ENCODE results near the gene ATG14. TPM values are rescaled to one million over a fixed set of nuclear protein-coding genes. Genes with fewer than 3 reads are reported as not detected.

The ATG14 gene
- total RNA-seq, 1 donor from 2014 or later, result 11.1 TPM

DNA sequence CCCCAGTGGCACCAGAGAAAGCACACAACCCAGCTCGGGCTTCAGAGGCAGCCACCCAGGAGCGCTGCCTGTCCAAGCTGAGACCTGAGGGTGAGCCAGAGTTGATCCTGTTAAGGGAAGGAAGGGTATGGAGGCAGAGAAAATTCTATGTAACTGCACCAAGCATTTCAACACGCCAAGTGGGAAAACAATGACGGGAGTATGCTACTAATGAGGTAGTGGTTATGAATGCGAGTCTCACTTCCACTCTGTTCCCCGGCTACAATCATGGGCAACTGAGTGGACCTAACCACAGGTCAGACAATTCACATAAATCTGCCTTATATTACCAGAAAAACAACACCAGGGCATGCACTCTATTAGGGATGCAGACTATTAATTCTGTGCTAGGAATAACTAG is 9.9 kb downstream of the ATG14 start:
- TF ChIP-seq, protein P1, sequence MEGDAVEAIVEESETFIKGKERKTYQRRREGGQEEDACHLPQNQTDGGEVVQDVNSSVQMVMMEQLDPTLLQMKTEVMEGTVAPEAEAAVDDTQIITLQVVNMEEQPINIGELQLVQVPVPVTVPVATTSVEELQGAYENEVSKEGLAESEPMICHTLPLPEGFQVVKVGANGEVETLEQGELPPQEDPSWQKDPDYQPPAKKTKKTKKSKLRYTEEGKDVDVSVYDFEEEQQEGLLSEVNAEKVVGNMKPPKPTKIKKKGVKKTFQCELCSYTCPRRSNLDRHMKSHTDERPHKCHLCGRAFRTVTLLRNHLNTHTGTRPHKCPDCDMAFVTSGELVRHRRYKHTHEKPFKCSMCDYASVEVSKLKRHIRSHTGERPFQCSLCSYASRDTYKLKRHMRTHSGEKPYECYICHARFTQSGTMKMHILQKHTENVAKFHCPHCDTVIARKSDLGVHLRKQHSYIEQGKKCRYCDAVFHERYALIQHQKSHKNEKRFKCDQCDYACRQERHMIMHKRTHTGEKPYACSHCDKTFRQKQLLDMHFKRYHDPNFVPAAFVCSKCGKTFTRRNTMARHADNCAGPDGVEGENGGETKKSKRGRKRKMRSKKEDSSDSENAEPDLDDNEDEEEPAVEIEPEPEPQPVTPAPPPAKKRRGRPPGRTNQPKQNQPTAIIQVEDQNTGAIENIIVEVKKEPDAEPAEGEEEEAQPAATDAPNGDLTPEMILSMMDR (IDR thresholded peaks at IDR 0.05), result no peak
- DNase-seq (ENCODE audit: low spot score), result no peak

GRCh38 chr14:55399852-55400251 is 11.8 kb downstream of the ATG14 start:
- H3K36me3 Mint-ChIP-seq (ENCODE audit: low read depth), result peaks cover 7% of the 10 kb centered on the region
- H3K4me3 Mint-ChIP-seq (ENCODE audit: unreplicated experiment), result no peak overlapping the region
- peak overlapping the region; percentile 64 for H3K27ac Mint-ChIP-seq (ENCODE audit: unreplicated experiment)
- peaks cover 21% of the 10 kb centered on the region for H3K4me1 Mint-ChIP-seq (ENCODE audit: low read depth)
- H3K27me3 Mint-ChIP-seq (ENCODE audit: low read depth), result no peaks in the 10 kb centered on the region
- DNase-seq (ENCODE audit: low spot score), result no peak
- H3K9me3 Mint-ChIP-seq (ENCODE audit: low read depth), result no peaks in the 10 kb centered on the region
- TF ChIP-seq, protein P1 (IDR thresholded peaks at IDR 0.05), result no peak

More for the DNA sequence above, 9.9 kb downstream of the ATG14 start:
- Mint-ChIP-seq H3K9me3 (ENCODE audit: low read depth) (no peaks in the 10 kb centered on the region), H3K4me3 (ENCODE audit: unreplicated experiment) (no peak overlapping the region), H3K4me1 (ENCODE audit: low read depth) (peaks cover 21% of the 10 kb centered on the region), H3K27me3 (ENCODE audit: low read depth) (no peaks in the 10 kb centered on the region), H3K27ac (ENCODE audit: unreplicated experiment) (no peak overlapping the region), H3K36me3 (ENCODE audit: low read depth) (no peaks in the 10 kb centered on the region)

DNA sequence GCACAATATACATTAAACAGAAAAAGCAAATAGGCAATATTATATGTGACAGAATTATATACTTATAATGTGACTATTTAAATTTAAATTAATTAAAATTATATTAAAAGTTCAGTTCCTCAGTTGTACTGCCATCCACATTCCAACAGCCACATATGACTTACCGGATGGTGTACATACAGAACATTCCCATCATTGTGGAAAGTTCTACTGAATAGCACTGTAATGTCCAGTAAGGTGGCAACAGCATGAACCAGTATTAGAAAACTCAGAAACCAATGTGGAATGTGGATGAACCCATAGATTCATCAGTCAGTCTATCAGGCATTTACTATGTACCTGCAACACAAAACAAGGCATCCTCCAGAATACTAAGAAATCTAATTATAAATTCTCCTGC is 12.4 kb downstream of the ATG14 start:
- Mint-ChIP-seq H3K4me3 (ENCODE audit: unreplicated experiment) (no peak overlapping the region), H3K36me3 (ENCODE audit: low read depth) (peaks cover 8% of the 10 kb centered on the region), H3K4me1 (ENCODE audit: low read depth) (peaks cover 21% of the 10 kb centered on the region), H3K27ac (ENCODE audit: unreplicated experiment) (peak overlapping the region; percentile 87), H3K27me3 (ENCODE audit: low read depth) (no peaks in the 10 kb centered on the region), H3K9me3 (ENCODE audit: low read depth) (no peaks in the 10 kb centered on the region)
- no peak for DNase-seq (ENCODE audit: low spot score)
- TF ChIP-seq, protein P1 (IDR thresholded peaks at IDR 0.05), result no peak

- H3K27ac Mint-ChIP-seq (ENCODE audit: unreplicated experiment), result peak overlapping the region; percentile 87
These were observed 13.0 kb downstream of the ATG14 start for GRCh38 chr14:55398679-55399078.

GRCh38 chr14:55389330-55389729 is 22.3 kb downstream of the ATG14 start:
- Mint-ChIP-seq H3K27me3 (ENCODE audit: low read depth) (no peaks in the 10 kb centered on the region), H3K4me3 (ENCODE audit: unreplicated experiment) (no peak overlapping the region), H3K4me1 (ENCODE audit: low read depth) (peaks cover 15% of the 10 kb centered on the region), H3K36me3 (ENCODE audit: low read depth) (peaks cover 18% of the 10 kb centered on the region), H3K9me3 (ENCODE audit: low read depth) (no peaks in the 10 kb centered on the region), H3K27ac (ENCODE audit: unreplicated experiment) (peak overlapping the region; percentile 65)
- TF ChIP-seq, protein P1 (IDR thresholded peaks at IDR 0.05), result no peak
- DNase-seq (ENCODE audit: low spot score), result no peak

More at GRCh38 chr14:55398679-55399078, 13.0 kb downstream of the ATG14 start:
- peaks cover 21% of the 10 kb centered on the region for H3K4me1 Mint-ChIP-seq (ENCODE audit: low read depth)
- H3K4me3 Mint-ChIP-seq (ENCODE audit: unreplicated experiment), result no peak overlapping the region
- no peaks in the 10 kb centered on the region for H3K9me3 Mint-ChIP-seq (ENCODE audit: low read depth)
- H3K36me3 Mint-ChIP-seq (ENCODE audit: low read depth), result peaks cover 8% of the 10 kb centered on the region
- H3K27me3 Mint-ChIP-seq (ENCODE audit: low read depth), result no peaks in the 10 kb centered on the region
- TF ChIP-seq, protein P1 (IDR thresholded peaks at IDR 0.05), result no peak
- no peak for DNase-seq (ENCODE audit: low spot score)

All from chondrocyte (in vitro differentiated cells).